GM23248 (cell line): Measurements from ENCODE around the gene VANGL2.

Source experiments
- EZH2 ChIP-seq: fragments of 200-600 bp; sonication (generic); IDR thresholded peaks from 2 replicates; pipeline ENCODE4 v1.6.1; 2018; ENCODE audit warnings: antibody characterized with exemption, mild to moderate bottlenecking; ENCODE audit not compliant: insufficient read depth, poor library complexity, severe bottlenecking
- EZH2phosphoT487 ChIP-seq: fragments of 200-600 bp; sonication (generic); IDR thresholded peaks from 2 replicates; pipeline ENCODE4 v1.6.1; 2018; ENCODE audit warnings: antibody characterized with exemption, moderate library complexity, mild to moderate bottlenecking, low read depth; ENCODE audit not compliant: insufficient read depth

DNA sequence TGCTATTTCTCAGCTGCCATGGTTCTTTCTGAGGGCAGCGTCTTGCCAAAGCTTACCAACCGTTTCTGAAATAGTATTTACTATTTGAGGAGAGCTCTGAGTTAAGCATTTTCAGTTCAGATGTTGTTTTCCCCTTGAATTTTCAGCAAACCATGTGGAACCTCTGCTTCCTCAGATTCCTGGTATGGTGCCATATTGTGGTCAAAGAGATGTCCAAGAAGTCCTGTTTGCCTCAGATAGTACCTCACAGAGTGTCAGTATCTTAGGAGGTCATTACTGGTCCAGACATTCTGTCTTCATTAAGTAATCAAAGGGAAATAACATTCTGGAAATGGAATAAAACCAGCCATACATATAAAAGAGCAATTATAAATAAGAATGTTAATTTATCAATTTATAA is 36.6 kb downstream of the VANGL2 start:
- no peak for TF ChIP-seq EZH2phosphoT487
- TF ChIP-seq EZH2: no peak
